ENCODE measurements around the gene KLHL8.
A peak's percentile ranks its signal among the peaks of the same experiment; 100 is the strongest.
"Not testable (repeated sequence)": the region's sequence is repeated elsewhere in the genome, so short reads cannot be mapped to it uniquely, and the experiment has no call there.

The KLHL8 gene

DNA sequence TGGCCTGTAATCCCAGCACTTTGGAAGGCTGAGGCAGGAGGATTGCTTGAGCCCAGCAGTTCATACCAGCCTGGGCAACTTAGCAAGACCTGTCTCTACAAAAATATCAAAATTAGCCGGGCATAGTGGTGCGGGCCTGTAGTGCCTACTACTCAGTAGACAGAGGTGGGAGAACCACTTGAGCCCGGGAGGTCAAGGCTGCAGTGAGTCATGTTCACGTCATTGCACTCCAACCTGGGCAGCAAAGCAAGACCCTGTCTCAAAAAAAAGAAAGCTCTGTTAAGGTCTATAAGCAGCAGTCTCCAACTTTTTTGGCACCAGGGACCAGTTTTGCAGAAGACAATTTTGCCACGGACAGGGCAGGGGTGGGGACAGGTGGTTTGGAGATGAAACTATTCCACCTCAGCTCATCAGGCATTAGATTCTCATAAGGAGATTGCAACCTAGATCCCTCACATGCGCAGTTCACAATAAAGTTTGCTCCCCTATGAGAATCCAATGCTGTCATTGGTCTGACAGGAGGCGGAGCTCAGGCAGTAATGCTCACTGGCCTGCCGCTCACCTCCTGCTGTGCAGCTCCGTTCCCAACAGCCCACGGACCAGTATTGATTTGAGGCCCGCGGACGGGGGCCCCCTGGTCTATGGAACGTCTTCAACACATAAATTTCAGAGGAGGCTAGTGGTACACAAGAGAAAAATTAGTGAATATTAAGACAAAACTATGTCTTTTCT lies 67.9 kb downstream of the KLHL8 start:
- Histone ChIP-seq H3K4me3 (no peak overlapping the region), H3K27ac (no peak overlapping the region)
- no peak for DNase-seq (ENCODE audit: low spot score)
- TF ChIP-seq, protein P1, sequence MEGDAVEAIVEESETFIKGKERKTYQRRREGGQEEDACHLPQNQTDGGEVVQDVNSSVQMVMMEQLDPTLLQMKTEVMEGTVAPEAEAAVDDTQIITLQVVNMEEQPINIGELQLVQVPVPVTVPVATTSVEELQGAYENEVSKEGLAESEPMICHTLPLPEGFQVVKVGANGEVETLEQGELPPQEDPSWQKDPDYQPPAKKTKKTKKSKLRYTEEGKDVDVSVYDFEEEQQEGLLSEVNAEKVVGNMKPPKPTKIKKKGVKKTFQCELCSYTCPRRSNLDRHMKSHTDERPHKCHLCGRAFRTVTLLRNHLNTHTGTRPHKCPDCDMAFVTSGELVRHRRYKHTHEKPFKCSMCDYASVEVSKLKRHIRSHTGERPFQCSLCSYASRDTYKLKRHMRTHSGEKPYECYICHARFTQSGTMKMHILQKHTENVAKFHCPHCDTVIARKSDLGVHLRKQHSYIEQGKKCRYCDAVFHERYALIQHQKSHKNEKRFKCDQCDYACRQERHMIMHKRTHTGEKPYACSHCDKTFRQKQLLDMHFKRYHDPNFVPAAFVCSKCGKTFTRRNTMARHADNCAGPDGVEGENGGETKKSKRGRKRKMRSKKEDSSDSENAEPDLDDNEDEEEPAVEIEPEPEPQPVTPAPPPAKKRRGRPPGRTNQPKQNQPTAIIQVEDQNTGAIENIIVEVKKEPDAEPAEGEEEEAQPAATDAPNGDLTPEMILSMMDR (IDR thresholded peaks at IDR 0.05) = no peak

DNA sequence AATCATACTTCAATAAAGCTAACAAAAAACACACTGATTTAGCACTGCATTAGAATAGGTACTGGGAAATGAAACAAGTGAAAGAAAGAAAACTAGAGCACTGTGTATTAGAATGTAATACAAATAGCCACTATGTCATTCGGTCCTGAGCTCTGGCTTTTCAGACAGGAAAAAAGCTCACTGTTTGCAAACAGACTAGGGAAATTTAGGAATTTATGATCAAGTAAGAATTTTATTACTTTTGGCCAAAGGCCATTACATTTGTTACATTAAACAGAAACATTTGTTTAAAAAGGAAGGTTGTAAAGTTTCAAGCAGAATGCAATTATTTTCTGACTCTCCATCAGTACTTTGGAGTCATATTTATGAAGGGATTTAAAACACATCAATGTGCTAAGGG lies 68.7 kb downstream of the KLHL8 start:
- no peak for DNase-seq (ENCODE audit: low spot score)
- Histone ChIP-seq H3K4me3 (no peak overlapping the region), H3K27ac (no peak overlapping the region)
- TF ChIP-seq, protein P1 (IDR thresholded peaks at IDR 0.05) = no peak

DNA sequence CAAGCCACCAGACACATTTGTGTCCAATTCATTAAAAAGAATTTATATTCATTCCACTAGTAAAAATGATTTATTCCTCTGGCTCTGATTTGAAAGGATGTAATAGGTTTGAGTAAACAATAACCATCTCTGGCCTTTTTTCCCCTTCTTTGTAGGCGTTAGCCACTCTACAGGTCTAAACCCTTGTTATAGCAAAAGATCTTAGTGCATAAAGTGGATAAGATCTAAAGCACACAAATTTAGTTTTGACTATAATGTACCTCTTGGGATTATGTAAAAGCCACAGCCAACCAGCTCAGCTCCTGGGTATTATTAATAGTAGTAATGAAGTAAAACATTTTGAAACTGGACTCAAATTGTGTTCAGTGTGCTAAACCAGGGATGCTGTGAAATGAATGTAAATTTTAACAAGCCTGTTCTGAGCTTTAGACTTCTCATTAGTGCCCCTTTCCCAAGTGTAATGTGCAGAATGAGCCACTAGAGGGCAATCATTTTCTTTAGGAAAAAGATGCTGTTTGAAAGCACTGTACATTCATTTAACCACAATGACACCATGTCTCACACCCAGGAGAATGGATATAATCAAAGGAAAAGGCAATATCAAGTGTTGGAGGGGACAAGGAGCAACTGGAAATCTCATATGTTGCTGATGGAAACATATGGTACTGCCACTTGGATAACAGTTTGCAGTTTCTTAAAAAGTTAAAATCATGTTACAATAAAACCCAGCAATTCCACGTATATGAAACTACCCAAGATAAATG lies 69.7 kb downstream of the KLHL8 start:
- Histone ChIP-seq H3K27ac (no peak overlapping the region), H3K4me3 (no peak overlapping the region)
- TF ChIP-seq, protein P1 (IDR thresholded peaks at IDR 0.05) = peak; percentile 75
- no peak for DNase-seq (ENCODE audit: low spot score)

DNA sequence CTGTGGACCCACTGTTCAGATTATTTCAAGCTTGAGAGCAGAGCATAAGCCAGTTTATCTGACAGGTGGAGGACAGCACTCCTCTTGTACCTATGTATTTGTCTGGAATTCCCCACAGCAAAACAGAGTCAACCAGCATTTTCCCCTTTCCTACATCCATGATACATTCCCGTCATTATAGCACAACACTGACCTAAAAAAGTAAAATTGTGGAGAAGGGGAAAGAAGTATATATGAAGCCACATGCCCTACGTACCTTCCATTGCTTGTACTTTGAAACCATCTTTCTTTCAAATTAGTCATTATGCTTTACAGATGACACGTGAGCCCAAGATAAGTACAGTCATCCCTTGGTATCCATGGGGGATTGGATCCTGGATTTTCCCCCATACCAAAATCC lies 73.3 kb downstream of the KLHL8 start:
- TF ChIP-seq, protein P1 (IDR thresholded peaks at IDR 0.05) = no peak
- DNase-seq (ENCODE audit: low spot score) = no peak
- no peak overlapping the region for H3K27ac ChIP-seq
- H3K4me3 ChIP-seq = no peak overlapping the region

DNA sequence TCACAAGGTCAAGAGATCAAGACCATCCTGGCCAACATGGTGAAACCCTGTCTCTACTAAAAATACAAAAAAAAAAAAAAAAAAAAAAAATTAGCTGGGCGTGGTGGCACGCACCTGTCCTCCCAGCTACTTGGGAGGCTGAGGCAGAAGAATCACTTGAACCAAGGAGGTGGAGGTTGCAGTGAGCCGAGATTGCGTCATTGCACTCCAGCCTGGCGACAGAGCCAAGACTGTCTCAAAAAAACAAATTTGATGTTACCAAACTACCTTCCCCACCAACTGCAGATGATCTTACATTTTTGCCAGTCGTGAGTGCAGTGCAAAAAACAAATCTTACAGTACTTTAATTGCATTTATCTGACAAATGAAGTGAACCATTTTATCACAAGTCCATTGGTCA lies 74.5 kb downstream of the KLHL8 start:
- not testable (repeated sequence) for H3K4me3 ChIP-seq; DNase-seq (ENCODE audit: low spot score)

DNA sequence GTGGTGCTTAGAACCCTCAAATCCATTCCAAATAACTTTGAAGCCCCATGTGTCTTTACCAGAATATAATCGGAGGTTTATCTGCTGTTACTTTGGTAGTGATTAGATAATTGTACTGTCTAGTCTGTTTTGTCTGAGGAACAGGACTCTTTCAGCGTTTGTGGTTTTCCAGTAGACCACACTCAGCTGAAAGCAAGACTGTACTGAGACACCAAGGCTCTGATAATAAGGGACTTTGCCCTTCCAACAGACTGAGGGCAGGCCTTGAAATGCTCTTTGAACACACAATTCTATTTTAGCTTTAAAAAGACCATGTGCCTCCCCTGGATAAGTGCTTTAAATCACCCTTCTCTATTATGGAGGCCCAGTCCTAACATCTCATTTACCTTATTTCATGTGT lies 76.1 kb downstream of the KLHL8 start:
- TF ChIP-seq, protein P1 (IDR thresholded peaks at IDR 0.05) = no peak
- H3K27ac ChIP-seq = no peak overlapping the region
- H3K4me3 ChIP-seq = no peak overlapping the region
- no peak for DNase-seq (ENCODE audit: low spot score)

More for the DNA sequence above, 74.5 kb downstream of the KLHL8 start:
- H3K27ac ChIP-seq = not testable (repeated sequence)

DNA sequence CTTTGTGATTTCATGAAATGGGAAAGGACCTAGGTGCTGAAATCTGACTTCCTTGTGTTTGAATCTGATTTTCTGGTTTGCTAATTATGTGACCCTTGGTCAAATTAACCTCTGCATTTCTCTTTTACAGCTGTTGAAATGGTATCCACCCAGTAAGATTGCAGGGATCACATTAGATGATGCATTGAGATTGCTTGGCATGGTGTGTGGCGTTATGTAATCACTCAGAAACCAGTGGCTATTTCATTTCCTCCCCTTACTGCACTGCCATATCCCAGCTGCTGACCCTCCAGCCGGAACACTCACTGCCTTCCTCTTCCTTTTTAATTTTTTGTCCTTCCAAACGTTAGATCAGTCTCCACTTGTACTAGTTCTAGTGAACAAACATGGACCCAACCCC lies 79.0 kb downstream of the KLHL8 start:
- DNase-seq (ENCODE audit: low spot score) = no peak
- Histone ChIP-seq H3K27ac (no peak overlapping the region), H3K4me3 (no peak overlapping the region)
- TF ChIP-seq, protein P1 (IDR thresholded peaks at IDR 0.05) = no peak

All from coronary artery (tissue), 2 donors.